ENCODE measurements around the gene NBEAL2.

DNA sequence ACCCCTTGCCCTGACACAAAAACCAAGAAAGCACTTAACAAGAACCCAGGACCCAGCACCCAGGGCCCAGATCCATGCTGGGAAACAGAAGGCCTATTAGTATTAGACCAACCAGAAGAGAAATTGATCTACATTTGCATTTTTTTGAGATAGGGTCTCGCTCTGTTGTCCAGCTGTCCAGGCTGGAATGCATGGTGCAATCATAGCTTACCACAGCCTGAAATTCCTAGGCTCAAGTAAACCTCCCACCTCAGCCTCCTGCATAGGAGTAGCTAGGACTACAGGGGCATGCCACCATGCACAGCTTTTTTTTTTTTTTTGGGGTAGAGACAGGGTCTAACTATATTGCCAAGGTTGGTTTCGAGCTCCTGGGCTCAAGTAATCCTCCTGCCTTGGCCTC lies 29.3 kb upstream of the NBEAL2 start:
- TF ChIP-seq, protein P1, sequence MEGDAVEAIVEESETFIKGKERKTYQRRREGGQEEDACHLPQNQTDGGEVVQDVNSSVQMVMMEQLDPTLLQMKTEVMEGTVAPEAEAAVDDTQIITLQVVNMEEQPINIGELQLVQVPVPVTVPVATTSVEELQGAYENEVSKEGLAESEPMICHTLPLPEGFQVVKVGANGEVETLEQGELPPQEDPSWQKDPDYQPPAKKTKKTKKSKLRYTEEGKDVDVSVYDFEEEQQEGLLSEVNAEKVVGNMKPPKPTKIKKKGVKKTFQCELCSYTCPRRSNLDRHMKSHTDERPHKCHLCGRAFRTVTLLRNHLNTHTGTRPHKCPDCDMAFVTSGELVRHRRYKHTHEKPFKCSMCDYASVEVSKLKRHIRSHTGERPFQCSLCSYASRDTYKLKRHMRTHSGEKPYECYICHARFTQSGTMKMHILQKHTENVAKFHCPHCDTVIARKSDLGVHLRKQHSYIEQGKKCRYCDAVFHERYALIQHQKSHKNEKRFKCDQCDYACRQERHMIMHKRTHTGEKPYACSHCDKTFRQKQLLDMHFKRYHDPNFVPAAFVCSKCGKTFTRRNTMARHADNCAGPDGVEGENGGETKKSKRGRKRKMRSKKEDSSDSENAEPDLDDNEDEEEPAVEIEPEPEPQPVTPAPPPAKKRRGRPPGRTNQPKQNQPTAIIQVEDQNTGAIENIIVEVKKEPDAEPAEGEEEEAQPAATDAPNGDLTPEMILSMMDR (IDR thresholded peaks at IDR 0.05; ENCODE audit: poor library complexity): no peak
- no peak for TF ChIP-seq EZH2 (IDR thresholded peaks at IDR 0.05; ENCODE audit: borderline replicate concordance)

All from hepatocyte (in vitro differentiated cells).